Germinal center (tissue), 1 donor: ENCODE measurements around the gene PHACTR3.

Experiments
- DNase-seq: peaks from one replicate; pipeline ENCODE4 v3.0.0; 2012; ENCODE audit warnings: mixed read lengths, low spot score

Gene PHACTR3

GRCh38 chr20:59574308-59574707, 30.0 kb upstream of the PHACTR3 start:
- DNase-seq: no peak

- no peak for DNase-seq
Observed at GRCh38 chr20:59575216-59575615, 29.1 kb upstream of the PHACTR3 start.

DNA sequence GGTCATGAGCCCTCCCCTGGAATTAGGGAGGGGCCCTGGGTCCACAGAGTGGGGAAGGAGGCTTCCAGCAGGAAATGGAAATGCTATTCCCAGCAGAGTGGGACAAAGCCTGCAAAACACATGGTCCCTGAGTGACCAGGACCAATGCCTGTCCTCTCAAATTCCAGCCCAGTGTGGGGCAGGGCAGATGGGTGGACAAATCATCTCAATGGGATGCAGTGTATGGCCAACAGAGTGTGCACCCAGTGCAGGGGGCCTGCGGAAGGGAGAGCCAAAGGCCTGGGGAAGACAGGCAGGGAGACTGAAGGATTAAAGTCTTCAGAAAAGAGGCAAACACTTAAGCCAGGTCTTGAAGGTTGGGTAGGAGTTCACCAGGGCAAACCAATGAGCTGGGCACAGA, 28.7 kb upstream of the PHACTR3 start:
- no peak for DNase-seq

DNA sequence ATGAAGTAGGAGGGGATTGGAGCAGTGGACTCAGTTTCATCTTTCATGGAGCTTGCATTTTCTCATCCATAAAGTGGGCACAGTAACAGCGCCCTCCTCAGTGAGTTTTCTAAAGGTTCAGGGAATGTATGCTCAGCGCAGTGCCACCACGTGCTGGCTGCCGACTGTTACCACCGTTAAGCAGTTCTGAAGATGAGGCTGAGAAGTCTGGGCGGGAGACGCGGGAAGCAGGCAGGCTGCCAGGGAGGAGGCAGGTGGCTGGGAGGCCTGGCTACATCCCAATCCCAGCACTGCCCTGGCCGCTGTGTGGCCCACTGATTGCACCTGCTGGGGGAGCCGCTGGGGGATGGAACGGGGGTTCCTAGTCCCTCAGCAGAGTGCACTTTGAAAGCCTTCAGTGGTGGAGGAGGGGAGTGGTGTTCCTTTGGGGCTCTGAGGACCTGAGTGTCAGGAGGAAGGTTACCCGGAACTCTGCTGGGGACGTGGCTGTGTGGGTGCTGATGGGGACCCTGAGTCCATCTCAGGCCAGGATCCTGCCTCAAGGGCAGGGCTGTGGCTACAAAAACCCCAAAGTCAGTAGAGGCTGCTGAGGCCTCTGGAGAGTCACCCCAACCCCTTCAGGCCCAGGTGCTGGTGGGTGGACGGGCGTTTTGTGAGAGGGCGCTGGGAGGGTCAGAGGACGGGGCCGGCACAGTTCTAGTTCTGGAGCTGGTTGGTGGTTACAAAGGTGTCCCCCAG, 28.0 kb upstream of the PHACTR3 start:
- no peak for DNase-seq

- DNase-seq: no peak
Observed at GRCh38 chr20:59577037-59577808, 27.1 kb upstream of the PHACTR3 start.

GRCh38 chr20:59577809-59578435, 26.4 kb upstream of the PHACTR3 start:
- DNase-seq: no peak

GRCh38 chr20:59578436-59579403, 25.6 kb upstream of the PHACTR3 start:
- no peak for DNase-seq

- no peak for DNase-seq
Observed at GRCh38 chr20:59579404-59580145, 24.8 kb upstream of the PHACTR3 start.

- DNase-seq: no peak
Observed at GRCh38 chr20:59580146-59580946, 24.0 kb upstream of the PHACTR3 start.

- DNase-seq: no peak
Observed at GRCh38 chr20:59580991-59581401, 23.3 kb upstream of the PHACTR3 start.

GRCh38 chr20:59581993-59582679, 22.2 kb upstream of the PHACTR3 start:
- no peak for DNase-seq

GRCh38 chr20:59583428-59584277, 20.7 kb upstream of the PHACTR3 start:
- DNase-seq: no peak

DNA sequence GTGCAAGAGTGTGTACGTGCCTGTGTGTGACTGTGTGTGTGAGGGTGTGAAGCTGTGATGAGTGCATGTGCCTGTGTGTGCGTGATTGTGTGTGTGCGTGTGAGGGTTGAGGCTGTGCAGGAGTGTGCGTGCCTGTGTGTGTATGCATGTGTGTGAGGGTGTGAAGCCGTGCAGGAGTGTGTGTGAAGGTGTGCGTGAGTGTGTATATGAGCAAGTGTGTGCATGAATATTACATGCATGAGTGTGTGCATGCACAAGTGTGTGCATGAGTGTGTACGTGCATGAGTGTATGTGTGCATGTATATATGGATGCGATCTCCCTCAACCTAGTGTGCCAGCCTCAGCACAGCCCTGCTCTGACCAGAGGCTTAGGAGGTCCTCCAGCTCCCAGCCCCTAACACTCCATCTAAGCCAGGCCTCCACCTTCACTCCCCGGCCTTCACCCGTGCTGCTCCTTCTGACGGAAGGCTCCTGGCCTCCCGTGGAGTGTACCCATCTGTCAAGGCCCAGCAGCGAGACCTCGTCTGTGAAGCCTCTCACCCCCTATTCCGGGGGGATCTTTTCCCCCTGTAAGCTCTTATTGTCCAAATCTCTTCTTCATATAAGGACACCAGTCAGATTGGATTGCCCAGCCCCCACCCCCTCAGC, 19.9 kb upstream of the PHACTR3 start:
- no peak for DNase-seq

GRCh38 chr20:59585714-59586409, 18.5 kb upstream of the PHACTR3 start:
- DNase-seq: no peak

GRCh38 chr20:59586613-59587012, 17.7 kb upstream of the PHACTR3 start:
- no peak for DNase-seq

DNA sequence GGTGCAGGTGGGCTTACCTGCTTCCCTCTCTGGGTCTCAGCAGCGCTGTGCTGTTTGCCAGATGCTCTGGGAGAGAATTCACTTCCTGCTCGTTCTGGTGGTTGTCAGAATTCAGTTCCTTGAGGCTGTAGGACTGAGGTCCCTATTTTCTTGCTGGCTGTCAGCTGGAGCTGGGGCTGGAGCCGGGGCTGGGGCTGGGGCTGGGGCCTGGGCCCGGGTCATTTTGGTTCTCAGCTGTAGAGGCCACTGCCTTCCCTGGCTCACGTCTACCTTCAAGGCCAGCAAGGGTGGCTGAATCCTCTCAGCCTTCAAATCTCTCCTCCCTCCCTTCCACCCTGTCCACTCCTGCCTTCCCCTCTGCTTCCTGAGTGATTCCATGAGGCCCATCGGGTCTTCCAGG, 16.8 kb upstream of the PHACTR3 start:
- no peak for DNase-seq

GRCh38 chr20:59588236-59588855, 16.0 kb upstream of the PHACTR3 start:
- no peak for DNase-seq
